Aorta (tissue), 5 donors: ENCODE data around the gene PDE4D. TPM values are rescaled to one million over a fixed set of nuclear protein-coding genes. Genes with fewer than 3 reads are reported as not detected.

Experiments
- ATAC-seq: fragments of 200-7000 bp; cut with Tn5 transposase; one replicate; pipeline ENCODE4 v1.9.1; 2022; ENCODE audit warnings: moderate library complexity; ENCODE audit not compliant: low FRiP score
- DNase-seq, 2 donors: peaks; one replicate each; pipeline ENCODE4 v3.0.0-alpha.2; 2020
- H3K27ac ChIP-seq, 2 donors: one replicate each; pipeline ENCODE4 v1.5.1; 2013; ENCODE audit warnings: low read length in 2 of 2, mild to moderate bottlenecking in 2 of 2, moderate library complexity in 2 of 2, control low read depth in 1 of 2, inconsistent platforms in 1 of 2, low read depth in 1 of 2
- H3K27me3 ChIP-seq, 2 donors: one replicate each; pipeline ENCODE4 v1.6.1; 2013; ENCODE audit warnings: control low read depth in 1 of 2, low read length in 1 of 2, mild to moderate bottlenecking in 1 of 2, moderate library complexity in 1 of 2; ENCODE audit not compliant: insufficient read depth in 2 of 2, control insufficient read depth in 1 of 2
- H3K36me3 ChIP-seq, 2 donors: one replicate each; pipeline ENCODE4 v1.6.1; 2013; ENCODE audit warnings: control low read depth in 1 of 2, low read length in 1 of 2, mild to moderate bottlenecking in 1 of 2; ENCODE audit not compliant: insufficient read depth in 2 of 2, control insufficient read depth in 1 of 2
- H3K4me1 ChIP-seq, 2 donors: one replicate each; pipeline ENCODE4 v1.6.1; 2013; ENCODE audit warnings: low read length in 2 of 2, control low read depth in 1 of 2, mild to moderate bottlenecking in 1 of 2, moderate library complexity in 1 of 2; ENCODE audit not compliant: insufficient read depth in 2 of 2, control insufficient read depth in 1 of 2
- H3K4me3 ChIP-seq, 2 donors: one replicate each; pipeline ENCODE4 v1.5.1; 2013; ENCODE audit warnings: low read length in 2 of 2, control low read depth in 1 of 2, mild to moderate bottlenecking in 1 of 2
- H3K9me3 ChIP-seq: one replicate; pipeline ENCODE4 v1.6.1; 2013; ENCODE audit warnings: mild to moderate bottlenecking, low read length; ENCODE audit not compliant: control insufficient read depth
- WGBS, 2 donors: extraction: QIAGEN DNeasy Blood & Tissue Kit; methylation state at CpG; one replicate each; pipeline ENCODE4 v1.1.7; 2013; 5-methylcytosine and 5-hydroxymethylcytosine counted together
- intact Hi-C, 2 donors: fragments of 100-400 bp; cut with DNase I; formaldehyde crosslinking; loops; one replicate each; pipeline versions ENCODE4 v1.14.2 to v1.15.0; 2022
- polyA plus RNA-seq, 2 donors: library from polyadenylated mRNA; stranded (reverse); fragments of 200-250 nt; gene quantifications; one replicate each; pipeline ENCODE4 v1.2.3, GENCODE V29; 2013
- total RNA-seq, 2 donors: library from RNA; stranded (reverse); fragmentation: NEBNext Ultra II Directional; extraction: Animal tissue kit (Norgen Biotek cat#: 25700); gene quantifications; one replicate each; pipeline ENCODE4 v1.2.1, GENCODE V29; 2021
- donor health status: healthy with polysubstance abuse.
- donor health status: Bipolar disorder and iron deficiency.
- donor health status: DM: no; HTN: no; CAD: no.
- donor health status: DM: no; HTN: no; CAD: no.
- donor health status: DM: yes; HTN: yes; CAD: no.

Gene PDE4D
- total and polyA plus RNA-seq, 4 donors, result 2.4 to 112 (median 33.3) TPM

DNA sequence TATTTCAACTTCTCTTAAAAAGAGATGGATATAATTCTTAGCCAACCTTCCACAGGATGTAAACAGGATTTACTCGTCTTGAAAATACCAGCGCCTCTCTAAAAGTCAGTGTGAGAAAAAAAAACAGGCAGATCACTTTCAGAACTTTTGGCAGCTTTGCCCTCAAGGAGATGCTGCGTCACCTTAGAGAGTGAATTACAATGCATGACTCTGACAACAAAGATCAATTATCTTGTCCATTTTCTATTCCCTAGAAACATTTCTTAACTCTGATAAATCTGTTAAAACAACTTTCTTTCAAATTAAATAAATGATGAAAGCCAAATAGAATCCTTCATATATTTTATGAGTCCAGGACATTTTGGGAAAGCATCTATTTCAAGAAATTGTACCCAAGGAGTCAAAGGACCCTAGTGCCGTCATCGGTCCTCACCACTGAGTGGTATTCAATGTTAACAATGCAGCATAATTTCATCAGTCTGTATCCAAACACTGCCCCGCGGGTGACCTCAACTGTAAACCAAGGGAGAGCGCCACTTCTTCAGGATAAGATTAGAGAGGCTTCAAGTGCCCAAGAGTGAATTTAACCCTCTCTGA is 536.0 kb downstream of the PDE4D start:
- Histone ChIP-seq H3K27ac (no peak overlapping the region), H3K4me1 (no peaks in the 10 kb centered on the region), H3K36me3 (no peaks in the 10 kb centered on the region), H3K4me3 (no peak overlapping the region), H3K9me3 (no peaks in the 10 kb centered on the region), H3K27me3 (no peaks in the 10 kb centered on the region)
- WGBS, 2 donors, result 46 to 47% methylated on average over 8 of the region's 8 CpGs
- intact Hi-C loops, result no loop called here
- peak in 1 of 2 donors; percentile 35 for DNase-seq
- ATAC-seq, result peak; percentile 59

DNA sequence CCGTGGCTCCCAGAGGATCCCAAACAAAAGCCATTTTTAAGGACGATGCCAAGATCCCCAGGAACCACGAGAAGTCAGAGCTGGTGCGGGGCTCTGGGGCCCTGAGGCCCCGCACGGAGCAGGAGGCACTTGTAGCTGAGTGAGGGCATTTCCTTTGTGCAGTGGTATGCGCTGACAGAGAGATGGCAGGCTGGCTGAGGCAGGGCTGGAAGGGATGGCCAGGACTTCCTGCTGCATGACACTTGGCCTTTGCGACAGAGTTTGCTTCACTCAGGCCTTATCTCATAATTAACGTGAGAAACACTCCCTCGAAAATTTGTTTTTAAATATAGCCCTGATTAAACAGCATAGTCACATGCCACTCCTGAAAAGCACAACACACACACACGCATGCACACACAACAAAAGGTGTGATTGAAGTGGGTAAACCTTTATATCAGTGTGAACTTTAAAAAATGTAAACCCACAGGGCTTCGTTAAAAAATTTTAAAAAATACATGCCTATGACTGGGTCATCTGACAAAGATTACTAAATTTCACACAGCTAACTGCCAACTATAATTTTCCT is 536.6 kb downstream of the PDE4D start:
- Histone ChIP-seq H3K36me3 (no peaks in the 10 kb centered on the region), H3K27ac (no peak overlapping the region), H3K27me3 (no peaks in the 10 kb centered on the region), H3K4me3 (no peak overlapping the region), H3K9me3 (no peaks in the 10 kb centered on the region), H3K4me1 (no peaks in the 10 kb centered on the region)
- peak in 1 of 2 donors; percentile 66 for DNase-seq
- intact Hi-C loops, result no loop called here
- ATAC-seq, result peak; percentile 76
- 72 to 79% methylated on average over 12 of the region's 12 CpGs for WGBS, 2 donors

DNA sequence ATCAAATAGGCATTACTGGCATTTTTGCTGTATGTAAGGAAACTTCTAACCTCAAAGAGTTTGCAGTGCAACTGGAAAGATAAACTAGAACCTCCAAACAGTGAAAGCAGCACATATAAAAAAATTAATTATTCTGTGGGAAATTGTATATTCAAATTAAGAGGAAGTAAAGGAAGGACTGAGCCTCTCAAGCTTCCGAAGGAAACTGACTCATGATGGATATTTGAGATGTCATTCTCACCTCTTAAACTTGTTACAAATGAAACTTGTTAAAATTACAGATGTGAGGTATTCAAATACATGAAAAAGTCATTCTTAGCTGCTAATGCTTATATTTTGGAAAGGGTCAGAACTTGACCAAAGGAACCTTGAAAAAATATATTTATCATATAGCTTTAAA is 538.7 kb downstream of the PDE4D start:
- Histone ChIP-seq H3K27ac (no peak overlapping the region), H3K9me3 (no peaks in the 10 kb centered on the region), H3K4me1 (no peaks in the 10 kb centered on the region), H3K4me3 (no peak overlapping the region), H3K27me3 (no peaks in the 10 kb centered on the region), H3K36me3 (no peaks in the 10 kb centered on the region)
- ATAC-seq (no peak), DNase-seq (no peak)
- intact Hi-C loops, result no loop called here
- WGBS, 2 donors, result 79 to 81% methylated on average over 1 of the region's 1 CpG

DNA sequence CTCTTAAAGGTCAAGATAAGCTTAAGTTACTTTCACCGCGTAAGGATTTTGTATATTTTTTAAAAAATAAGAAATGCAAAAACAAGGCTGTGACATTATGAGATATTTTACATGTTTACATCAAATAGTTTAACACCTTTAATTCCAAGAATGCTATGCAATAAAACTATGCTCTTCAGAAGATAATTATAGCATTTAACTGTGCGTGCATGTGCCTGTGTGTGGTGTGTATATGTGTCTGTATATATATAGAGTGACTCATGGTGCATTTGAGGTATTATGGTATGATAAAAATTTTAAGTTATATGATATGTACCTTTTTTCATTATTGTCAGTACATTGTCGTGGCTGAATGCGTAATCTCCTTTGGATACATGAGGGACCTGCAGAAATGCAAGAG is 539.3 kb downstream of the PDE4D start:
- no peak for ATAC-seq
- no peaks in the 10 kb centered on the region for H3K27me3 ChIP-seq
- H3K4me1 ChIP-seq, result no peaks in the 10 kb centered on the region
- H3K27ac ChIP-seq, result no peak overlapping the region
- H3K4me3 ChIP-seq, result no peak overlapping the region
- no peaks in the 10 kb centered on the region for H3K36me3 ChIP-seq
- DNase-seq, result no peak
- WGBS, 2 donors, result 87 to 96% methylated on average over 5 of the region's 5 CpGs
- no peaks in the 10 kb centered on the region for H3K9me3 ChIP-seq
- intact Hi-C loops, result no loop called here

DNA sequence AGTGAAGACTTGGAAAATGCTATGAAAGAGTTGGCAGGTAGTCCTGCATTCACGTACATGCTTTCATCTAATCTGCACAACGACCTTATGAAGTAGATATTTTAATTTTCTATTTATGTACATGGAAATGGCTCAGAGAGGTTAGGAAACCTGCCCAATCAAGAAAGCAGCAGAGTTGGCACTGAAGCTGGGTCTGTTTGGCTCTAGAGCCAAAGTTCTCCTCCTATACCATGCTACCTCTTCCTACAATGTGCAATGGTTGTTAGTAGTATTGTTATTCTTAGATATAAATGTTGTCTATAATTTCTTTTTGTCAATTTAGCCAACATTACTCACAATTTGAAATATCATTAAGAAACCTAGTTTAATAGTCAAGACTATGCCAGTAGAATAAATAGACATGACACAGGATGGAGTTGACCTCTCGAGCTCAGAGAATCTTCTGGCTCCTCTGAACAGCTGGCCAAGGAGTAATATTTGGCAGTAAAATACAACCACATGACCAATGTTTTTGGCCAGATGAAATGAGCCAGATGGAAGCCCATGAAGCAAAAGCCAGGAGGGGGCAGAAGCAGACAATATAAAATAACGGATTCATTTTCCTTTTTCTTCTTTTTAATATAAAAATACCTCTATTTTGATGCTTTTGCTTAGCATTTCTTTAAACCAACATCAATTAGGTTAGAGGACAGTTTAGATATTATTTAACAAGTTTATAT is 542.3 kb downstream of the PDE4D start:
- peak; percentile 84 for ATAC-seq
- WGBS, 2 donors, result 10 to 14% methylated on average over 4 of the region's 4 CpGs
- DNase-seq, result no peak
- H3K9me3 ChIP-seq, result no peaks in the 10 kb centered on the region
- H3K4me3 ChIP-seq, result no peak overlapping the region
- no peaks in the 10 kb centered on the region for H3K36me3 ChIP-seq
- intact Hi-C loops, result no loop called here
- H3K4me1 ChIP-seq, result no peaks in the 10 kb centered on the region
- H3K27me3 ChIP-seq, result no peaks in the 10 kb centered on the region
- no peak overlapping the region for H3K27ac ChIP-seq

DNA sequence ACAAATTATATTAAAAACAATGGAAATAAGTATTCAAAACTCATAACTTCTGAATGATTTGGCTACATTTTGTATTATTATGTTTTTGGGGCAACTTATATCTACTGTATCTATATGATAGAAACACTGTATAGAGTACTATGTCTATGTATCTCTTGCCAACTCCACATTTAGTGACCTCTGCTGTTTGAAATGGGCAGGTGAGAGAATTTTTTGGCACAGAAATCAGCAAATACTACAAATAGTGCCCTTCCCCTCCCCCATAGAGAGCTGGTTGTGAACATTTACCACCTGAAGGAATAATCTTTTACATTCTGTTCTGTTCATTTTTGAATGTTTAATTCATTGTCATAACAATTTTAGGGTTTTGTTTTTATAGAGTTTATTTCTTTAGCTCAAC is 545.3 kb downstream of the PDE4D start:
- DNase-seq, result no peak
- intact Hi-C loops, result no loop called here
- Histone ChIP-seq H3K27ac (no peak overlapping the region), H3K27me3 (no peaks in the 10 kb centered on the region), H3K4me1 (no peaks in the 10 kb centered on the region), H3K36me3 (no peaks in the 10 kb centered on the region), H3K9me3 (no peaks in the 10 kb centered on the region), H3K4me3 (no peak overlapping the region)
- ATAC-seq, result no peak

DNA sequence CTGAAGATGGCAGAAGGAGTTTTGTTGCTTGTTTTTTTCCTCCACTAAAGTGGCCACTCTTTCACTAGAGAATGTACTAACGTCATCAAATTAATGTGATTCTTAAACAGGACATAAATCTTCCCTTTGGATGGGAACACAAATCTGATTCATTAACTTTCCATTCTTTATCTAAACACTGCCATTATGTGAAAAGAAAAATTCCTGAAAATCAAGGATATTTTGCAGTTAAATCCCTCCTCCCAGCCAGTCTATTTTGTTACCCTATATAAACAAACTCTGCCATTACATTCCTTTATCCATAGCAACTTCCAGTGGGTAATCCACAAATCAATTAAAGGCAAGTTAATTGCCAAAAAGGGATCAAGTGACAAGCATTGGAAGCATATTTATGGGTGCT is 546.5 kb downstream of the PDE4D start:
- DNase-seq, result no peak
- intact Hi-C loops, result no loop called here
- H3K36me3 ChIP-seq, result no peaks in the 10 kb centered on the region
- no peak overlapping the region for H3K4me3 ChIP-seq
- H3K27ac ChIP-seq, result no peak overlapping the region
- no peaks in the 10 kb centered on the region for H3K9me3 ChIP-seq
- no peak for ATAC-seq
- WGBS, 2 donors, result 63 to 70% methylated on average over 1 of the region's 1 CpG
- H3K4me1 ChIP-seq, result no peaks in the 10 kb centered on the region
- H3K27me3 ChIP-seq, result no peaks in the 10 kb centered on the region

DNA sequence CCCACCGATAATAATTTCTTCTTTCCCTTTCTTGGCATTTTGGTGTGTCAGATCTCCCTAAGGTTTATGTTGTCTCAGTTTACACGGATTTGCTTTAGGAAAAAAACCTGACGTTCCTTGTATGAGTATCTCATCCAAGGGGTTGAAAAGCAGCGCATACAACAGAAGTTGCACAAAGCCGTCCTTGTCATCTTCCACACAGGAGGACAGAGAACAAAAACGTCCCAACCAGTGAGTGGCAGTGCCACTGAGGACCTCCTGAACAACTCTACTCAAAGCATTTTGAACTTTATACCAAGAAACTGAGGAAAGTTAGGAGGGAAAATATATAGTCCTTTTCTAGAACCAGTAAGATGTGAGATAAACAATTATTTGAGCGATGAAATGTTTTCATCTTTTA is 547.0 kb downstream of the PDE4D start:
- DNase-seq, result no peak
- no peak overlapping the region for H3K27ac ChIP-seq
- H3K4me1 ChIP-seq, result no peaks in the 10 kb centered on the region
- ATAC-seq, result no peak
- WGBS, 2 donors, result 76 to 79% methylated on average over 7 of the region's 7 CpGs
- H3K9me3 ChIP-seq, result no peaks in the 10 kb centered on the region
- H3K36me3 ChIP-seq, result no peaks in the 10 kb centered on the region
- H3K4me3 ChIP-seq, result no peak overlapping the region
- intact Hi-C loops, result no loop called here
- H3K27me3 ChIP-seq, result no peaks in the 10 kb centered on the region

DNA sequence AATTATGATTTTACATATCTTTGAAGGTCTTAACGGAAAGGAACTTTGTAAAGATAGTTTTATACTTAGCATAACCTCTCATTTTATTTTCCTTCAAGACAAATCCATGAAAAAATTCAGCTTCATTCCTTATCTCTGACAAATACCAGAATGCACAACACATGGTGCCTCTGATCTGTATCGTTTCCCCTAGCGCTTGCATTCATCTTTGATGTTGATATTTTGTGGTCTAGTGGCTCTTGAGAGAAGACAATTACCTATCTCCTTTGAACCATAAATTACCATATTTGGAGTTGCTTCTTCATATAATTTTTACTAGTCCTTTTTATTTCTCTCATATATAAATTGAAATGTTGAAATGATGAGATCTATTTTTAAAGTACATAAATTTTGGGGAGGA is 551.3 kb downstream of the PDE4D start:
- DNase-seq, result no peak
- no peaks in the 10 kb centered on the region for H3K9me3 ChIP-seq
- 58 to 67% methylated on average over 3 of the region's 3 CpGs for WGBS, 2 donors
- no peak for ATAC-seq
- H3K4me1 ChIP-seq, result no peaks in the 10 kb centered on the region
- H3K27ac ChIP-seq, result no peak overlapping the region
- intact Hi-C loops, result no loop called here
- no peaks in the 10 kb centered on the region for H3K27me3 ChIP-seq
- H3K36me3 ChIP-seq, result no peaks in the 10 kb centered on the region
- no peak overlapping the region for H3K4me3 ChIP-seq
